Inferior parietal cortex (tissue), 1 donor: ENCODE measurements around the gene TAS2R13.

Experiments
- DNase-seq: peaks from one replicate; pipeline ENCODE4 v3.0.0-alpha.2; 2016; ENCODE audit errors: extremely low spot score

Gene TAS2R13

GRCh38 chr12:10867381-10867780 lies 42.0 kb downstream of the TAS2R13 start:
- DNase-seq: no peak

- no peak for DNase-seq
Observed at GRCh38 chr12:10863512-10864218, 45.7 kb downstream of the TAS2R13 start.

GRCh38 chr12:10861366-10861765 lies 48.0 kb downstream of the TAS2R13 start:
- DNase-seq: no peak
